ENCODE measurements around the gene TARS2. TPM values are rescaled to one million over a fixed set of nuclear protein-coding genes. Genes with fewer than 3 reads are reported as not detected.

Gene TARS2
- polyA plus RNA-seq, 1 experiment = 14.6 TPM

- DNase-seq (ENCODE audit: low read depth, low spot score) = no peak
- Histone ChIP-seq H3K4me3 (ENCODE audit: low read depth, low read length) (no peak overlapping the region), H3K9me3 (ENCODE audit: control insufficient read depth, insufficient read depth, low read length) (no peaks in the 10 kb centered on the region; the same call in 1 of the 2 replicates), H3K27ac (ENCODE audit: low read depth, low read length) (no peak overlapping the region), H3K27me3 (ENCODE audit: control insufficient read depth, insufficient read depth, low read length) (no peaks in the 10 kb centered on the region)
- ChIA-PET POLR2A (interaction anchor here (0.6 kb wide), 1 partner anchor 71 kb away, joined by 4 read pairs; no protein-coding TSS in a partner anchor), CTCF (interaction anchor here (1.2 kb wide), 1 partner anchor 24 kb away, joined by 4 read pairs; no protein-coding TSS in a partner anchor)
- no peak for TF ChIP-seq CTCF (IDR thresholded peaks at IDR 0.05; ENCODE audit: low read depth, low read length)
These were observed 69.9 kb downstream of the TARS2 start for GRCh38 chr1:150557065-150557600.

Small RNA genes within 50 kb of the gene (small RNA-seq; reads per million reads assigned to genes)
- gene MIR4257 (ENCODE audit: insufficient read length, low read depth) = not detected

Other genes with a start within 250 kb of the TARS2 start
- gene CA14, start 229.6 kb upstream of the TARS2 start, polyA plus RNA-seq (2011; rRNA removed) = 0.09 TPM in 2 replicates
- gene APH1A, start 218.4 kb upstream of the TARS2 start, polyA plus RNA-seq (2011; rRNA removed) = 117 and 121 TPM in 2 replicates
- 78.3 and 79.3 TPM in 2 replicates for gene C1orf54, start 214.6 kb upstream of the TARS2 start, polyA plus RNA-seq (2011; rRNA removed)
- gene CIART, start 204.9 kb upstream of the TARS2 start, polyA plus RNA-seq (2011; rRNA removed) = 8.6 and 9.4 TPM in 2 replicates
- gene MRPS21, start 193.6 kb upstream of the TARS2 start, polyA plus RNA-seq (2011; rRNA removed) = 65.2 and 71.0 TPM in 2 replicates
- gene PRPF3, start 165.9 kb upstream of the TARS2 start, polyA plus RNA-seq (2011; rRNA removed) = 33.8 and 35.9 TPM in 2 replicates
- 17.1 and 19.7 TPM in 2 replicates for gene RPRD2, start 123.3 kb upstream of the TARS2 start, polyA plus RNA-seq (2011; rRNA removed)
- gene ECM1, start 20.7 kb downstream of the TARS2 start, polyA plus RNA-seq (2011; rRNA removed) = 122 and 163 TPM in 2 replicates
- gene FALEC, start 28.3 kb downstream of the TARS2 start, polyA plus RNA-seq (2011; rRNA removed) = not detected in 2 replicates
- gene ADAMTSL4, start 62.0 kb downstream of the TARS2 start, polyA plus RNA-seq (2011; rRNA removed) = 4.2 and 4.9 TPM in 2 replicates
- gene MCL1, start 92.2 kb downstream of the TARS2 start, polyA plus RNA-seq (2011; rRNA removed) = 107 and 138 TPM in 2 replicates
- gene ENSA, start 142.2 kb downstream of the TARS2 start, polyA plus RNA-seq (2011; rRNA removed) = 40.7 and 53.7 TPM in 2 replicates
- 31.7 and 35.0 TPM in 2 replicates for gene GOLPH3L, start 209.7 kb downstream of the TARS2 start, polyA plus RNA-seq (2011; rRNA removed)
- gene HORMAD1, start 233.5 kb downstream of the TARS2 start, polyA plus RNA-seq (2011; rRNA removed) = not detected in 2 replicates